Skeletal muscle satellite cell (primary cell): ENCODE results near the gene MPHOSPH9. TPM values are rescaled to one million over a fixed set of nuclear protein-coding genes. Genes with fewer than 3 reads are reported as not detected.

Experiments used
- H3K27me3 ChIP-seq: 2 replicates; pipeline ENCODE4 v1.7.0; 2013; ENCODE audit warnings: low read length; ENCODE audit not compliant: control insufficient read depth, insufficient read depth
- H3K36me3 ChIP-seq: 2 replicates; pipeline ENCODE4 v1.7.0; 2013; ENCODE audit warnings: mild to moderate bottlenecking, control low read depth, low read length; ENCODE audit not compliant: insufficient read depth
- H3K4me1 ChIP-seq: 2 replicates; pipeline ENCODE4 v1.7.0; 2013; ENCODE audit warnings: low read length; ENCODE audit not compliant: control insufficient read depth, insufficient read depth
- H3K4me2 ChIP-seq: 2 replicates; pipeline ENCODE4 v1.7.0; 2013; ENCODE audit warnings: mild to moderate bottlenecking, low read length
- H3K4me3 ChIP-seq: 2 replicates; pipeline ENCODE4 v1.7.0; 2013; ENCODE audit warnings: low read length
- H3K9ac ChIP-seq: 2 replicates; pipeline ENCODE4 v1.7.0; 2013; ENCODE audit warnings: mild to moderate bottlenecking, low read depth, low read length, moderate library complexity
- H3K9me3 ChIP-seq: replicated peaks from 2 replicates; pipeline ENCODE4 v1.7.0; 2013; ENCODE audit warnings: mild to moderate bottlenecking, control low read depth, low read length
- total RNA-seq: library from RNA; depleted of rRNA; stranded (reverse); fragments of >200 nt; gene quantifications from 2 replicates; pipeline ENCODE4 v1.2.3, GENCODE V29; 2012; rRNA removed

The MPHOSPH9 gene, protein sequence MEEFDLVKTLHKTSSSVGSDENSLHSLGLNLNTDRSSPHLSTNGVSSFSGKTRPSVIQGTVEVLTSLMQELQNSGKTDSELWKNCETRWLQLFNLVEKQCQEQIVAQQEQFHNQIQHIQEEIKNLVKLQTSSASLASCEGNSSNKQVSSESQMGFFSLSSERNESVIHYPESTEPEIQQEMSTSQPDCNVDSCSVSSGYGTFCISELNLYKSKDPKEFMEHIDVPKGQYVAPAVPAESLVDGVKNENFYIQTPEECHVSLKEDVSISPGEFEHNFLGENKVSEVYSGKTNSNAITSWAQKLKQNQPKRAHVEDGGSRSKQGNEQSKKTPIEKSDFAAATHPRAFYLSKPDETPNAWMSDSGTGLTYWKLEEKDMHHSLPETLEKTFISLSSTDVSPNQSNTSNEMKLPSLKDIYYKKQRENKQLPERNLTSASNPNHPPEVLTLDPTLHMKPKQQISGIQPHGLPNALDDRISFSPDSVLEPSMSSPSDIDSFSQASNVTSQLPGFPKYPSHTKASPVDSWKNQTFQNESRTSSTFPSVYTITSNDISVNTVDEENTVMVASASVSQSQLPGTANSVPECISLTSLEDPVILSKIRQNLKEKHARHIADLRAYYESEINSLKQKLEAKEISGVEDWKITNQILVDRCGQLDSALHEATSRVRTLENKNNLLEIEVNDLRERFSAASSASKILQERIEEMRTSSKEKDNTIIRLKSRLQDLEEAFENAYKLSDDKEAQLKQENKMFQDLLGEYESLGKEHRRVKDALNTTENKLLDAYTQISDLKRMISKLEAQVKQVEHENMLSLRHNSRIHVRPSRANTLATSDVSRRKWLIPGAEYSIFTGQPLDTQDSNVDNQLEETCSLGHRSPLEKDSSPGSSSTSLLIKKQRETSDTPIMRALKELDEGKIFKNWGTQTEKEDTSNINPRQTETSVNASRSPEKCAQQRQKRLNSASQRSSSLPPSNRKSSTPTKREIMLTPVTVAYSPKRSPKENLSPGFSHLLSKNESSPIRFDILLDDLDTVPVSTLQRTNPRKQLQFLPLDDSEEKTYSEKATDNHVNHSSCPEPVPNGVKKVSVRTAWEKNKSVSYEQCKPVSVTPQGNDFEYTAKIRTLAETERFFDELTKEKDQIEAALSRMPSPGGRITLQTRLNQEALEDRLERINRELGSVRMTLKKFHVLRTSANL
- total RNA-seq: 27.9 and 28.8 TPM in 2 replicates

GRCh38 chr12:123232807-123233504, at the start of gene MPHOSPH9, which contains the start of gene MTRFR:
Gene MPHOSPH9, minus strand, starts transcription at chr12:123233141. Its CDS starts 2,777 bp downstream, at chr12:123230364.
Gene MTRFR, plus strand, starts transcription at chr12:123233436. Its CDS starts 20,239 bp downstream, at chr12:123253675.
- peak within 1 kb of the TSS; percentile 98 for H3K4me3 ChIP-seq
- H3K4me2 ChIP-seq: peak within 1 kb of the TSS; percentile 89
- no peaks in the 10 kb centered on the region for H3K9me3 ChIP-seq
- no peaks in the 10 kb centered on the region for H3K36me3 ChIP-seq
- H3K4me1 ChIP-seq: peaks cover 23% of the 10 kb centered on the region
- H3K27me3 ChIP-seq: no peaks in the 10 kb centered on the region
- peak within 1 kb of the TSS; percentile 97 for H3K9ac ChIP-seq

DNA sequence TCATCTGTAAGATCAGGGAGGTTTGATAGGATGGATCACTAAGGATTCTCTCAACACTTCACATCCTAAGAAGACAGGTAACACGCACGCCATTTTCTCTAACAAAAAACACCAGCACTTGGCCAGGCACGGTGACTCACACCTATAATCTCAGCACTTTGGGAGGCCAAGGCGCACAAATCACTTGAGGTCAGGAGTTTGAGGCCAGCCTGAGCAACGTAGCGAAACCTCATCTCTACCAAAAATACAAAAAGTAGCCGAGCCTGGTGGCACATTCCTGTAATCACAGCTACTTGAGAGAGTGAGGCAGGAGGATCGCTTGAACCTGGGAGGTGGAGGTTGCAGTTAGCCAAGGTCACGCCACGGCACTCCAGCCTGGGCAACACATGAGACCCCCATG, 49.2 kb upstream of the MPHOSPH9 start:
- no peak overlapping the region for H3K9ac ChIP-seq
- H3K4me1 ChIP-seq: no peaks in the 10 kb centered on the region
- H3K36me3 ChIP-seq: no peaks in the 10 kb centered on the region
- H3K27me3 ChIP-seq: no peaks in the 10 kb centered on the region
- no peaks in the 10 kb centered on the region for H3K9me3 ChIP-seq
- no peak overlapping the region for H3K4me2 ChIP-seq
- no peak overlapping the region for H3K4me3 ChIP-seq

DNA sequence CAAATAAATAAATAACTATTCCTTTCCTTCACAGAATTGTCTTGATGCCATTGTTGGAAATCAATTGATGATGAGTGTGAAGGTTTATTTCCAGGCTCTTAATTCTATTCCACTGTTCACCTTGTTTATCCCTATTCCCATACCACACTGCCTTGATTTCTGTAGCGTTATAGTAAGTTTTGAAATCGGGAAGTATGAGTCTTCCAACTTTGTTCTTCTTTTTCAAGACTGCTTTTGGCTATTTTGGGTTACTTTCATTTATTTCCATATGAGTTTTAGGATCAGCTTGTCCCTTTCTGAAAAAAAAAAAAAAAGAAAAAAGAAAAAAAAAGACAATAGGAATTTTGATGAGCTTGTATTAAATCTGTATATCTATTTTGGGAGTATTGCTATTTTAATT, 48.0 kb upstream of the MPHOSPH9 start:
- Histone ChIP-seq H3K36me3 (no peaks in the 10 kb centered on the region), H3K9me3 (no peaks in the 10 kb centered on the region), H3K4me2 (no peak overlapping the region), H3K4me1 (no peaks in the 10 kb centered on the region), H3K27me3 (no peaks in the 10 kb centered on the region), H3K4me3 (no peak overlapping the region), H3K9ac (no peak overlapping the region)

- Histone ChIP-seq H3K36me3 (no peaks in the 10 kb centered on the region), H3K9ac (no peak overlapping the region), H3K4me1 (no peaks in the 10 kb centered on the region), H3K9me3 (no peaks in the 10 kb centered on the region), H3K4me2 (no peak overlapping the region), H3K4me3 (no peak overlapping the region), H3K27me3 (no peaks in the 10 kb centered on the region)
Observed at GRCh38 chr12:123278101-123278627, 45.2 kb upstream of the MPHOSPH9 start.

DNA sequence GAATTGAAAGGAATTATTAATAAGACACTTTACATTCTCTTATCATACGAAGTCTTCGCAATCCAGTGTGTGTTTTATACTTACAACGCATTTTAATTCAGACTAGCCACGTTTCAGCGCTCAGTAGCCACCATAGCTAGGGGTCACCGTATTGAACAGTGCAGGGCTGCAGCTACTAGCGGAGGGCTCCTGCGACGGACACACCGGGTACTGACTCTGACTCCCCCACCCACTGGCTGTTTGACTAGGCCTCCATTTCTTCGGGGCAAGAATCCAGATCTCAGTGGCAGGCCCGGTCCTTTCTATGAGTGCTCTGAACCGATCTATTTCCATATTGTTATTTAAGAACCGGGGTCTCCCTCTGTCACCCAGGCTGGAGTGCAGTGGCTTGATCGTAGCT, 40.2 kb upstream of the MPHOSPH9 start:
- peaks cover 18% of the 10 kb centered on the region for H3K4me1 ChIP-seq
- no peaks in the 10 kb centered on the region for H3K27me3 ChIP-seq
- H3K9ac ChIP-seq: no peak overlapping the region
- H3K4me3 ChIP-seq: no peak overlapping the region
- no peaks in the 10 kb centered on the region for H3K9me3 ChIP-seq
- H3K36me3 ChIP-seq: no peaks in the 10 kb centered on the region
- no peak overlapping the region for H3K4me2 ChIP-seq

DNA sequence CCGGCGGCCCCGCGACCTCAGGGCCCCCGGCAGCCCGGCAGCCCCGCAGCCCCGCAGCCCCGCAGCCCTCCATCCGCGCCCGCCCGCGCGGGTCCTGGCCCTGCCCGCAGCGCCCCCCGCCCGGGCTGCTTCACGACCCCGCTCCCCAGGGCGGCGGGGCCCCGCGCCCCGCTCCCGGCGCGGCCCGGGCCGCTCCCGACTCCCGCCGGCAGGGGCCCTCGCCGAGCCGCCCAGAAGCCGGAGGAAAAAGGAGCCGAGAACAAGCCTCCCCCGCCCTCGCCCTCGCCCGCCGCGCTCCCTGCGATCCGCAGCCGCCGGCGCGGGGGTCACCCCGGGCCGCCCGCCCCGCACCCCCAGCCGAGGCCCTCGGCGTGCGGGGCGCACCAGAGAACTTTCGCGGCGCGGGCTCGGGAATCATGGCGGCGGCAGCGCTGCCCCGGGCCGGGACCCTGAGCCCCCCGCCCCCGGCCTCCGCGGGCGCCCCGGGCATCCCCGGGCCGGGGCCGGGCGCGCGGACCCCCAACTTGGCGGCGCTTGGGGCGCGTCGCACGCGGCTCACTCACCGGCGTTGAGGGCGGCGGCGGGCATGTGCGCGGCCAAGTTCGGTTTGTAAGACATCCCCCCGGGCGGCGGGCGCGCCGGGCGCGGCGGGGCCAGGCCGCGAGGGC, 38.2 kb upstream of the MPHOSPH9 start:
- Histone ChIP-seq H3K9ac (peak overlapping the region; percentile 97), H3K4me1 (peaks cover 38% of the 10 kb centered on the region), H3K36me3 (peaks cover 11% of the 10 kb centered on the region), H3K4me3 (peak overlapping the region; percentile 93), H3K27me3 (no peaks in the 10 kb centered on the region), H3K4me2 (peak overlapping the region; percentile 100), H3K9me3 (no peaks in the 10 kb centered on the region)

DNA sequence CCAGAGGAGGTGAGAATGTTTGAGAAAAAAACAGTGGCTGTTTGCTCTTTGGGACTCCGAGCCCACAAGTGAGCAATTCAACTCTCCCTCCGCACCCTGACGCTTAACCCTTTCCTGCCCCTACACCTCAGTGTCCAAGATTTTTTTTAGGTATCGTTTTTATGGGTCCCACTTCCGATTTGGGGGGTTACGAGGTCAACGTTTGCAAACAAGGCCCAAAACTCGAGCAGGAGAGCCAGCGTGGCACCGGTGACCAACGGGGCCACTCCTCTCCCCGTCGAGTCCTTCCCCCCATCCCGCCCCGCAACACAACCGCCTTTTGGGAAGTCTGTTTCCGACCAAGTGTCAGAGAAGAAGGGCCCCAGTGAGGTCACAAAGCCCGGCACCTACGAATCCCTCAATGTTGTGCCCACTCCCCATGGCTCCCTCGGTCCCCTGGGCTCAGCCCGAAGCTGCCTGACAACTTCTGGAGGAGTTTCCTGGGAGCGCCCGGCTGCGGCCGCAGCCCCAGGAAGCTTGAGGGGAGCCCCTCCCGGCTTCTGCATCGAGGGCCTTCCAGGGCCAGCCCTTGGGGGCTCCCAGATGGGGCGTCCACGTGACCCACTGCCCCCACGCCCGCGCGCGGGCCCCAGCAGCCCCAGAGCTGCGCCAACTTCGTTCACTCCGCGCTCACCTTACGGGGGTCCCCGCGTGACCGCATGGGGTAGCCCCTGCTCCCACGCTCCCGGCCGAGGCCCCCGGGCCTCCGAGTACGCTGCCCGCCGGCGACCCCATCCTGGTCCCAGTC, 37.5 kb upstream of the MPHOSPH9 start:
- peaks cover 43% of the 10 kb centered on the region for H3K4me1 ChIP-seq
- no peaks in the 10 kb centered on the region for H3K27me3 ChIP-seq
- H3K4me2 ChIP-seq: peak overlapping the region; percentile 100
- no peaks in the 10 kb centered on the region for H3K9me3 ChIP-seq
- H3K36me3 ChIP-seq: peaks cover 18% of the 10 kb centered on the region
- H3K9ac ChIP-seq: peak overlapping the region; percentile 97
- H3K4me3 ChIP-seq: peak overlapping the region; percentile 93

DNA sequence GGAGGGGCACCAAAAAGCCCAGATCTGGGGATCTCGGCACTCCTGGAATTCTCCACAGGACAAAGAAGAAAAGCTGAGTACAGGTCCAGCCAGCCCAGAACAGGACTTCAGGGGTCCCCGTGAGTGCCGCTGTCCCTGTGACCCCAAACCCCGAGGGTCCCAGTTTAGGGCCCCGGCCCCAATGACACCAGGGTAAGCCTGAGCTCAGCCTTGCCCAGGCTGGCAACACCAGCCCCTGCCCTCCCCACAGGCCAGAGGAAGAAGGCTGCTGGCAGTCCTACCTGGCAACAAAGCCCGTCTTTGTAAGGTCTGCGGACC, 36.9 kb upstream of the MPHOSPH9 start:
- peak overlapping the region; percentile 93 for H3K4me3 ChIP-seq
- H3K4me2 ChIP-seq: peak overlapping the region; percentile 100
- H3K9me3 ChIP-seq: no peaks in the 10 kb centered on the region
- H3K36me3 ChIP-seq: peaks cover 24% of the 10 kb centered on the region
- peak overlapping the region; percentile 97 for H3K9ac ChIP-seq
- H3K4me1 ChIP-seq: peaks cover 43% of the 10 kb centered on the region
- no peaks in the 10 kb centered on the region for H3K27me3 ChIP-seq

GRCh38 chr12:123269395-123269892, 36.5 kb upstream of the MPHOSPH9 start:
- Histone ChIP-seq H3K27me3 (no peaks in the 10 kb centered on the region), H3K4me3 (peak overlapping the region; percentile 93), H3K9me3 (no peaks in the 10 kb centered on the region), H3K4me1 (peaks cover 43% of the 10 kb centered on the region), H3K9ac (peak overlapping the region; percentile 97), H3K36me3 (peaks cover 25% of the 10 kb centered on the region), H3K4me2 (peak overlapping the region; percentile 100)
